H9 (cell line): Measurements from ENCODE around the gene ZMAT2. TPM values are rescaled to one million over a fixed set of nuclear protein-coding genes. Genes with fewer than 3 reads are reported as not detected.
A peak's percentile ranks its signal among the peaks of the same experiment; 100 is the strongest.

Source experiments
- DNase-seq: peaks from one replicate; pipeline ENCODE4 v3.0.0-alpha.2; 2017
- H2AFZ ChIP-seq: one replicate; pipeline ENCODE4 v1.6.1; 2013; ENCODE audit warnings: mild to moderate bottlenecking, low read length, control low read depth, moderate library complexity
- H2AK5ac ChIP-seq: 2 replicates; pipeline ENCODE4 v1.6.1; 2013; ENCODE audit warnings: low read length, control low read depth, mixed read lengths; ENCODE audit not compliant: insufficient read length
- H2BK120ac ChIP-seq: one replicate; pipeline ENCODE4 v1.6.1; 2013; ENCODE audit warnings: low read depth, mild to moderate bottlenecking, low read length, control low read depth, inconsistent platforms; ENCODE audit not compliant: poor library complexity, severe bottlenecking
- H2BK12ac ChIP-seq: 2 replicates; pipeline ENCODE4 v1.6.1; 2013; ENCODE audit warnings: low read length, control low read depth, mixed read lengths, low read depth; ENCODE audit not compliant: insufficient read length
- H2BK15ac ChIP-seq: 2 replicates; pipeline ENCODE4 v1.6.1; 2013; ENCODE audit warnings: low read depth, low read length, control low read depth
- H2BK20ac ChIP-seq: one replicate; pipeline ENCODE4 v1.6.1; 2013; ENCODE audit warnings: low read depth, mild to moderate bottlenecking, low read length, control low read depth, inconsistent platforms; ENCODE audit not compliant: poor library complexity, severe bottlenecking
- H2BK5ac ChIP-seq: 2 replicates; pipeline ENCODE4 v1.6.1; 2013; ENCODE audit warnings: low read length, control low read depth, mixed read lengths; ENCODE audit not compliant: insufficient read length
- H3K14ac ChIP-seq: 2 replicates; pipeline ENCODE4 v1.6.1; 2013; ENCODE audit warnings: low read length, control low read depth; ENCODE audit not compliant: insufficient read depth
- H3K18ac ChIP-seq: 2 replicates; pipeline ENCODE4 v1.6.1; 2013; ENCODE audit warnings: low read depth, mild to moderate bottlenecking, mixed read lengths, low read length, control low read depth; ENCODE audit not compliant: insufficient read length
- H3K23ac ChIP-seq: 2 replicates; pipeline ENCODE4 v1.6.1; 2013; ENCODE audit warnings: low read length, control low read depth, mixed read lengths, low read depth; ENCODE audit not compliant: insufficient read length
- H3K23me2 ChIP-seq: 2 replicates; pipeline ENCODE4 v1.6.1; 2013; ENCODE audit warnings: low read depth, mild to moderate bottlenecking, mixed read lengths, low read length, control low read depth; ENCODE audit not compliant: insufficient read length, poor library complexity, severe bottlenecking
- H3K27ac ChIP-seq: 2 replicates; pipeline ENCODE4 v1.5.1; 2013; ENCODE audit warnings: low read length, control low read depth, mixed read lengths, low read depth; ENCODE audit not compliant: insufficient read length
- H3K27me3 ChIP-seq: 2 replicates; pipeline ENCODE4 v1.6.1; 2013; ENCODE audit warnings: low read length, control low read depth, inconsistent platforms; ENCODE audit not compliant: insufficient read depth
- H3K4ac ChIP-seq: 2 replicates; pipeline ENCODE4 v1.6.1; 2013; ENCODE audit warnings: low read depth, mild to moderate bottlenecking, control low read depth, inconsistent platforms, low read length, moderate library complexity
- H3K4me1 ChIP-seq: 2 replicates; pipeline ENCODE4 v1.6.1; 2013; ENCODE audit warnings: low read length, control low read depth, inconsistent platforms; ENCODE audit not compliant: insufficient read depth
- H3K4me2 ChIP-seq: 2 replicates; pipeline ENCODE4 v1.6.1; 2013; ENCODE audit warnings: low read length, control low read depth, mixed read lengths; ENCODE audit not compliant: insufficient read length, insufficient read depth
- H3K56ac ChIP-seq: 2 replicates; pipeline ENCODE4 v1.6.1; 2013; ENCODE audit warnings: low read depth, mild to moderate bottlenecking, mixed read lengths, low read length, control low read depth; ENCODE audit not compliant: insufficient read length
- H3K79me1 ChIP-seq: 2 replicates; pipeline ENCODE4 v1.6.1; 2013; ENCODE audit warnings: low read depth, mild to moderate bottlenecking, moderate library complexity, low read length, control low read depth, inconsistent platforms; ENCODE audit not compliant: insufficient read depth, poor library complexity, severe bottlenecking
- H3K79me2 ChIP-seq: 2 replicates; pipeline ENCODE4 v1.6.1; 2013; ENCODE audit warnings: low read length, control low read depth, inconsistent platforms; ENCODE audit not compliant: insufficient read depth
- H3K9ac ChIP-seq: 2 replicates; pipeline ENCODE4 v1.6.1; 2013; ENCODE audit warnings: low read length, control low read depth, mixed read lengths; ENCODE audit not compliant: insufficient read length; ENCODE audit errors: extremely low read depth
- H3K9me3 ChIP-seq: one replicate; pipeline ENCODE4 v1.6.1; 2013; ENCODE audit warnings: low read depth, low read length, inconsistent platforms; ENCODE audit not compliant: control insufficient read depth
- H3T11ph ChIP-seq: one replicate; pipeline ENCODE4 v1.6.1; 2013; ENCODE audit warnings: mild to moderate bottlenecking, low read length, control low read depth, inconsistent platforms
- H4K20me1 ChIP-seq: one replicate; pipeline ENCODE4 v1.6.1; 2013; ENCODE audit not compliant: control insufficient read depth, insufficient read length, insufficient read depth
- H4K5ac ChIP-seq: 2 replicates; pipeline ENCODE4 v1.6.1; 2013; ENCODE audit warnings: low read depth, mild to moderate bottlenecking, mixed read lengths, low read length, control low read depth; ENCODE audit not compliant: insufficient read length
- H4K8ac ChIP-seq: replicated peaks from 2 replicates; pipeline ENCODE4 v1.6.1; 2013; ENCODE audit warnings: low read length, control low read depth, mixed read lengths, low read depth; ENCODE audit not compliant: insufficient read length
- H4K91ac ChIP-seq: 2 replicates; pipeline ENCODE4 v1.6.1; 2013; ENCODE audit warnings: low read depth, mild to moderate bottlenecking, moderate library complexity, mixed read lengths, low read length, control low read depth; ENCODE audit not compliant: insufficient read length
- H3K27ac Mint-ChIP-seq, 3 experiments: 2 replicates in 2 of 3; 3 replicates in 1 of 3; pipeline ENCODE4 v1.8.0; 2020 to 2021; ENCODE audit warnings: mixed read lengths in 3 of 3, mild to moderate bottlenecking in 1 of 3, moderate library complexity in 1 of 3
- H3K27me3 Mint-ChIP-seq: 2 replicates; pipeline ENCODE4 v1.8.0; 2021; ENCODE audit warnings: low read depth, mild to moderate bottlenecking, moderate library complexity, mixed read lengths
- H3K36me3 Mint-ChIP-seq, 3 experiments: 2 replicates in 2 of 3; 3 replicates in 1 of 3; pipeline ENCODE4 v1.8.0; 2020 to 2021; ENCODE audit warnings: low read depth in 3 of 3, mixed read lengths in 3 of 3; ENCODE audit not compliant: insufficient read depth in 1 of 3
- H3K4me1 Mint-ChIP-seq, 2 experiments: 2 replicates each; pipeline ENCODE4 v1.8.0; 2020; ENCODE audit warnings: mixed read lengths in 2 of 2
- H3K4me3 Mint-ChIP-seq, 2 experiments: 2 replicates in 1 of 2; 3 replicates in 1 of 2; pipeline ENCODE4 v1.8.0; 2020 to 2021; ENCODE audit warnings: mild to moderate bottlenecking in 2 of 2, mixed read lengths in 2 of 2, moderate library complexity in 1 of 2
- H3K9me3 Mint-ChIP-seq, 2 experiments: 2 replicates in 1 of 2; 3 replicates in 1 of 2; pipeline ENCODE4 v1.8.0; 2020; ENCODE audit warnings: mild to moderate bottlenecking in 2 of 2, mixed read lengths in 2 of 2, moderate library complexity in 1 of 2
- WGBS: extraction: QIAGEN DNeasy Blood & Tissue Kit; methylation state at CpG from one replicate; pipeline ENCODE4 v1.1.7; 2013; ENCODE audit warnings: missing lambda C conversion rate, low lambda C conversion rate, mixed read lengths; ENCODE audit not compliant: insufficient read length; ENCODE audit errors: extremely low coverage; 5-methylcytosine and 5-hydroxymethylcytosine counted together
- total RNA-seq: library from RNA; stranded (reverse); gene quantifications from 2 replicates; pipeline ENCODE4 v1.2.1, GENCODE V29; 2021
- TF ChIP-seq, protein P1 (sequence below): fragments of 200-600 bp; sonication (generic); conservative IDR thresholded peaks from 3 replicates; pipeline ENCODE4 v1.8.0; 2021; ENCODE audit warnings: antibody characterized with exemption, mild to moderate bottlenecking

Gene ZMAT2
- total RNA-seq, 1 experiment from 2014 or later = 61.8 TPM

DNA sequence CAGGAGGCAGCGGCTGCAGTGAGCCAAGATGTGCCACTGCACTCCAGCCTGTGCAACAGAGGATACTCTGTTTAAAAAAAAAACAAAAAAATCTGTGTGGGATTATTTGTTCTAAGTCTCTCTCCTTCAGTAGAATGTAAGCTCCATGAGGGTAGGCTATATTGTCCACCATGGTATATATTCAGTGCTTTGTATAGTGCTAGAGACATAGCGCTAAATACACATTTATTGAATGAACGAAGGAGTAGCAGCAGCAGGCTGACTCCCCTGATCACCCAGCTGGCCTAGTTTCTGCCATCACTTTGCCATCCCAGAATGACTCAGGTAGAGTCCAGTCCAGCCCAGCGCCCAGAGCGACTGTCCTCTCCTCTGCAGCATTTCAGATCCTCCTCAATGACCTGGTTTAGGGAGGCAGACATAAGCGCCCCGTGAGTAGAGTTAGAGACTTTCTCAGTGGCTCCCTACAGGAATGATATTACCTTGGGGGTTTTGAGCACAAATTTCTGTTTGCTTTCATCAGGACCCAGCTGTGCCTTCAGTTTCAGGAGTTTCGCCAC is 9.8 kb upstream of the ZMAT2 start:
- no peaks in the 10 kb centered on the region for H3K9me3 ChIP-seq

More for the DNA sequence above, 9.8 kb upstream of the ZMAT2 start:
- Histone ChIP-seq H3K4me2 (peak overlapping the region; percentile 90), H3K27me3 (no peaks in the 10 kb centered on the region), H4K5ac (no peak overlapping the region), H3K4ac (no peak overlapping the region), H2BK120ac (no peak overlapping the region), H4K8ac (no peak overlapping the region), H3K4me1 (no peaks in the 10 kb centered on the region), H3T11ph (no peak overlapping the region), H2BK20ac (no peak overlapping the region), H2AK5ac (no peak overlapping the region), H3K23ac (no peak overlapping the region), H2BK5ac (no peak overlapping the region), H3K56ac (no peak overlapping the region), H4K91ac (no peak overlapping the region), H3K79me2 (peaks cover 9% of the 10 kb centered on the region; the same call in 1 of the 2 replicates), H2BK12ac (no peak overlapping the region), H3K79me1 (peaks cover 3% of the 10 kb centered on the region), H3K27ac (peak overlapping the region; percentile 7), H3K9ac (peak overlapping the region; percentile 81), H2AFZ (no peak overlapping the region), H3K18ac (no peak overlapping the region), H3K23me2 (peaks cover 6% of the 10 kb centered on the region), H4K20me1 (no peaks in the 10 kb centered on the region), H3K14ac (no peak overlapping the region), H2BK15ac (no peak overlapping the region)
- peaks cover 5 to 38% (median 26%) of the 10 kb centered on the region in 3 experiments; a peak in 6 of 7 replicates for H3K36me3 Mint-ChIP-seq
- H3K4me3 Mint-ChIP-seq = peak overlapping the region; percentile 100
- no CpG with 5 or more reads among the region's 8 CpGs for WGBS
- TF ChIP-seq, protein P1, sequence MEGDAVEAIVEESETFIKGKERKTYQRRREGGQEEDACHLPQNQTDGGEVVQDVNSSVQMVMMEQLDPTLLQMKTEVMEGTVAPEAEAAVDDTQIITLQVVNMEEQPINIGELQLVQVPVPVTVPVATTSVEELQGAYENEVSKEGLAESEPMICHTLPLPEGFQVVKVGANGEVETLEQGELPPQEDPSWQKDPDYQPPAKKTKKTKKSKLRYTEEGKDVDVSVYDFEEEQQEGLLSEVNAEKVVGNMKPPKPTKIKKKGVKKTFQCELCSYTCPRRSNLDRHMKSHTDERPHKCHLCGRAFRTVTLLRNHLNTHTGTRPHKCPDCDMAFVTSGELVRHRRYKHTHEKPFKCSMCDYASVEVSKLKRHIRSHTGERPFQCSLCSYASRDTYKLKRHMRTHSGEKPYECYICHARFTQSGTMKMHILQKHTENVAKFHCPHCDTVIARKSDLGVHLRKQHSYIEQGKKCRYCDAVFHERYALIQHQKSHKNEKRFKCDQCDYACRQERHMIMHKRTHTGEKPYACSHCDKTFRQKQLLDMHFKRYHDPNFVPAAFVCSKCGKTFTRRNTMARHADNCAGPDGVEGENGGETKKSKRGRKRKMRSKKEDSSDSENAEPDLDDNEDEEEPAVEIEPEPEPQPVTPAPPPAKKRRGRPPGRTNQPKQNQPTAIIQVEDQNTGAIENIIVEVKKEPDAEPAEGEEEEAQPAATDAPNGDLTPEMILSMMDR = no peak
- no peaks in the 10 kb centered on the region for H3K27me3 Mint-ChIP-seq
- H3K27ac Mint-ChIP-seq = peak overlapping the region; percentile 90 to 98 (median 96); a peak in 4 of 7 replicates
- peaks cover 9 to 15% of the 10 kb centered on the region in 2 experiments for H3K4me1 Mint-ChIP-seq
- H3K9me3 Mint-ChIP-seq = no peaks in the 10 kb centered on the region
- DNase-seq = peak; percentile 21
